Common myeloid progenitor, CD34-positive (primary cell): ENCODE data around the gene MSI2.

ENCODE experiments used
- CTCF ChIA-PET: fragments of 350-600 bp; sonication (Branson Sonifier 250); formaldehyde crosslinking; loops from one replicate; lab custom pipeline; 2021; ENCODE audit warnings: antibody characterized with exemption; lab: Charles Lee
- POLR2A ChIA-PET: fragments of 350-600 bp; sonication (Branson Sonifier 250); formaldehyde crosslinking; loops from one replicate; lab custom pipeline; 2021; ENCODE audit warnings: antibody characterized with exemption; lab: Charles Lee
- DNase-seq, 3 donors: peaks; one replicate each; pipeline versions ENCODE4 v3.0.0 to v3.0.0-alpha.2; 2013
- H3K27ac ChIP-seq, 2 experiments: 1 replicate in 1 of 2; 2 replicates in 1 of 2; pipeline ENCODE4 v1.7.0; 2013; ENCODE audit warnings: inconsistent platforms in 2 of 2, low read length in 2 of 2, mild to moderate bottlenecking in 2 of 2, low read depth in 1 of 2, moderate library complexity in 1 of 2; ENCODE audit not compliant: severe bottlenecking in 2 of 2, insufficient read depth in 1 of 2, poor library complexity in 1 of 2
- H3K27me3 ChIP-seq, 5 experiments: replicated peaks in 2 of 5; 1 replicate in 3 of 5; 2 replicates in 2 of 5; pipeline versions ENCODE4 v1.6.1 to v1.7.0; 2013; ENCODE audit warnings: low read length in 4 of 5, mild to moderate bottlenecking in 2 of 5, moderate library complexity in 2 of 5, inconsistent platforms in 1 of 5; ENCODE audit not compliant: insufficient read depth in 5 of 5, control insufficient read depth in 4 of 5
- H3K36me3 ChIP-seq, 4 experiments: 1 replicate in 2 of 4; 2 replicates in 2 of 4; pipeline versions ENCODE4 v1.6.1 to v1.7.0; 2013; ENCODE audit warnings: low read length in 3 of 4, control low read depth in 1 of 4, mild to moderate bottlenecking in 1 of 4; ENCODE audit not compliant: control insufficient read depth in 4 of 4, insufficient read depth in 4 of 4
- H3K4me1 ChIP-seq, 4 experiments: 1 replicate in 3 of 4; 2 replicates in 1 of 4; pipeline versions ENCODE4 v1.6.1 to v1.7.1; 2013; ENCODE audit warnings: low read length in 3 of 4, mild to moderate bottlenecking in 3 of 4, control low read depth in 1 of 4, inconsistent platforms in 1 of 4, moderate library complexity in 1 of 4; ENCODE audit not compliant: control insufficient read depth in 4 of 4, insufficient read depth in 4 of 4; ENCODE audit errors: control extremely low read depth in 1 of 4
- H3K4me3 ChIP-seq, 7 experiments: 1 replicate in 4 of 7; 2 replicates in 3 of 7; pipeline versions ENCODE4 v1.5.1 to v1.7.0; 2013; ENCODE audit warnings: mild to moderate bottlenecking in 7 of 7, low read length in 6 of 7, moderate library complexity in 6 of 7, inconsistent platforms in 2 of 7, low read depth in 2 of 7, control low read depth in 1 of 7; ENCODE audit not compliant: insufficient read depth in 4 of 7, control insufficient read depth in 1 of 7; ENCODE audit errors: extremely low read depth in 1 of 7
- H3K9me3 ChIP-seq, 5 experiments: 1 replicate in 4 of 5; 2 replicates in 1 of 5; pipeline versions ENCODE4 v1.6.1 to v1.7.1; 2013; ENCODE audit warnings: low read length in 4 of 5, mild to moderate bottlenecking in 2 of 5, inconsistent platforms in 1 of 5, low read depth in 1 of 5, moderate library complexity in 1 of 5; ENCODE audit not compliant: control insufficient read depth in 4 of 5, insufficient read depth in 2 of 5; ENCODE audit errors: control extremely low read depth in 1 of 5
- WGBS: methylation state at CpG from one replicate; pipeline ENCODE4 v1.1.5; 2013; ENCODE audit not compliant: insufficient coverage; 5-methylcytosine and 5-hydroxymethylcytosine counted together

The MSI2 gene

DNA sequence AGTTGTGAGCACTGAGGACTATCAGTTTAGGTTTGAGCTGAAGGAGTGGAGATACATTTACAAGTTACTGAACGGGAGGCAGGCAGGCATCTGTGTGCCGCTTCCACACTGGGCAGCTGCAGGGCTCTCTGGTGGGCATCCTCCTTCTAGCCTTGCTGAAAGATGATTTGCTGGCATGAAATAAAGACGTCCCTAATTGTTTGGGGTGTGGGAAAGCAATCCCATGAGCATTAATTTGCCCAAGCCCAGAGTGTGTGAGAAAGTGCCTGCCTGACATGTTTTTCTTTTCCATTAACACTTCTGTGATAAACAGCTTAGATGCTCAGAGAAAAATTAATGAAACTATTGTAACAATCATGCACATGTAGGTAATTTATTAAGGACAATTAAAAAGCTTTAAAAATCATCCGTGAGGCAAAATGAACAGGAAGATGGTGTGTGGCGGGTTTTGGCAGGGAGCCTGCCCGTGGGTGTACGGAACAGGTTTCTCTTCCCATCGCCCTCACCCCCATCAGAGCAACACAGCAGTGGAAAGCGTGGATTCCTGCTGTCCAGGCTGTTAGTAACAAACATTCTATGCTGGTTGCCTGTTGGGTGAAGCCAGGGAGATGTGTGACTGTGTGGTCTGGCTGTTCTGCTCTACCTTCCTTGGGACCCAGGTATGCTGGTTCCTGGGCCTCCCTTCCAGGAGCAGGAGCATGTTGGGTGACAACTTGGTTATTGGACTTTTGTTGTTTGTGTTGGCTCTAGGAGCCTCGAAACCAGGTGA, 191.9 kb downstream of the MSI2 start:
- H3K27ac ChIP-seq, result peak overlapping the region in 1 of 2 experiments; percentile 93
- no peaks in the 10 kb centered on the region for H3K9me3 ChIP-seq
- peak overlapping the region in 2 of 7 experiments; percentile 1 to 3 for H3K4me3 ChIP-seq
- POLR2A ChIA-PET, result no interaction called here
- H3K4me1 ChIP-seq, result peaks cover 28 to 98% (median 94%) of the 10 kb centered on the region in 4 experiments
- CTCF ChIA-PET, result interaction anchor here (1.2 to 2.1 kb wide), 2 partner anchors 24 to 49 kb away, joined by 3 to 4 read pairs; no protein-coding TSS in a partner anchor
- WGBS, result 76% methylated on average over 4 of the region's 10 CpGs
- no peaks in the 10 kb centered on the region for H3K27me3 ChIP-seq
- peak in 2 of 3 donors; percentile 53 to 64 for DNase-seq
- peaks cover 0 to 61% (median 14%) of the 10 kb centered on the region in 4 experiments for H3K36me3 ChIP-seq

DNA sequence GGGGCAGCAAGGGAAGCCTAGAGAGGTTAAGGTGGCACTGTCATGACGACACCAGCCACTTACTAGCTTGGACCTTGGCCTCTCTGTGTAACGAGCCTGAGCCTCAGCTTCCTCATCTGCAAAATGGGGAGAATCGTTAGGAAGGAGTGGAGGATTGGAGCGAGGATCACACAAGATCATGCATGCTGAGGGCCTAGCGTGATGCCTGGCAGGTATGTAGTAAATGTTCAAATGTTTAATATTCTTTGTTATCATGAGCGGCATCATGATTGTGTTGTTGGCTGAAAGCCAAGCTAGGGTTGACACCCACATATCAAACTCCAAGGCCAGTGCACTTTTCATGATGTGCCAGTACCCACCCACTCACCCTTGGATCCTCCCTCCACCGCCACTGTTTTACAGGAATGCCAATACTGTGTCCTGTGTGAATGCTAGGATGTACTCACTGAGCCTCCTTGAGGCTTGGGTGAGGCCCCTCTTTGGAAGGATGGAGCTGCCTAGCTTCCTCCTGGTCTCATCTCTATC, 192.5 kb downstream of the MSI2 start:
- Histone ChIP-seq H3K27me3 (no peaks in the 10 kb centered on the region), H3K36me3 (peaks cover 0 to 61% (median 13%) of the 10 kb centered on the region in 4 experiments), H3K4me3 (peak overlapping the region in 2 of 7 experiments; percentile 1 to 31), H3K9me3 (no peaks in the 10 kb centered on the region), H3K27ac (peak overlapping the region in 1 of 2 experiments; percentile 93), H3K4me1 (peaks cover 29 to 98% (median 94%) of the 10 kb centered on the region in 4 experiments)
- ChIA-PET POLR2A (no interaction called here), CTCF (interaction anchor here (0.6 to 2.1 kb wide), 4 partner anchors 9 to 893 kb away, joined by 3 to 4 read pairs (median 3); no protein-coding TSS in a partner anchor)
- 93% methylated on average over 3 of the region's 7 CpGs for WGBS
- no peak for DNase-seq

DNA sequence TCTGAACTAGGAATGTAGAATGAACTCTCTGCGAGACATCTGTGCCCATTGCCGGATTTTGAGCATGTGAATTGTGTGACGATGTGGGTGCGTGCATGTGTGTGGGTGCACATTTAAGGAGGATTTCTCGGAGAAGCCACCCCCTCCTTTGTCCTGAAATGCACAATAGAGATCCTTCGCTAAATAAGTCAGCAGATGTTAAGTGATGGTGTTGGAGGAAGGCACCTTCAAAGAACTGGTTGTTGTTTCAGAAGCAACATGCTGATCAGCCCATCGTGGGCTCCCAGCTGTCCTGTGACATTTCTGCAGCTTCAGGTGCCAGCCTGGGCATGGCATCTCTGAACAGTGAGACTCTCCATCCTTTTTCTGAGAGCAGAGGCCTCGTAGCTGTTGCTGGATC, 194.9 kb downstream of the MSI2 start:
- Histone ChIP-seq H3K27ac (no peak overlapping the region), H3K9me3 (no peaks in the 10 kb centered on the region), H3K4me3 (no peak overlapping the region), H3K27me3 (no peaks in the 10 kb centered on the region), H3K4me1 (peaks cover 22 to 97% (median 93%) of the 10 kb centered on the region in 4 experiments), H3K36me3 (peaks cover 0 to 59% (median 13%) of the 10 kb centered on the region in 4 experiments)
- ChIA-PET POLR2A (no interaction called here), CTCF (interaction anchor here (0.8 to 1.4 kb wide), 3 partner anchors 7 to 10 kb away, joined by 3 to 4 read pairs (median 3); no protein-coding TSS in a partner anchor)
- 92% methylated on average over 8 of the region's 8 CpGs for WGBS
- no peak for DNase-seq

DNA sequence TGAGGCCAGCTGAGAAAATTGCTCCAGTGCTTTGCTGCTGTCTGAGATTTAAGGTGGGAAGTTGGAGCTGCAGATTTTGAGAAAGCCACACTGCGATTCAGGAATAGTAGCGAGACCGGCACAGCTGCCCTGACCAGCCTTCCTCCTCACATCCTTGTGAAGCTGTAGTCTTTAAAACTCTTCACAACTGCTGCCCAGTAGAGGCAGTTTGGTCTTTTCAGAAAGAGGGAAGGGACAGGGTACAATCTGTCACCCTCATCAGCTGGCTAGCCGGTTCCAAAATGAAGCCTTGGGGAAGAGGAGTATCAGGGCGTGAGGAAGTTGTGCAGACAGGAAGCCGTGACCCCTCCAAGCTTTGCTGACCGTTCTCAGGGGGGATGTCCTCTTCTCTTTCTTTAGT, 195.3 kb downstream of the MSI2 start:
- ChIA-PET CTCF (interaction anchor here (0.8 to 1.4 kb wide), 4 partner anchors 8 to 19 kb away, joined by 3 to 4 read pairs (median 3); no protein-coding TSS in a partner anchor), POLR2A (no interaction called here)
- Histone ChIP-seq H3K27ac (peak overlapping the region in 1 of 2 experiments; percentile 37), H3K36me3 (peaks cover 0 to 58% (median 14%) of the 10 kb centered on the region in 4 experiments), H3K4me1 (peaks cover 24 to 97% (median 93%) of the 10 kb centered on the region in 4 experiments), H3K27me3 (no peaks in the 10 kb centered on the region), H3K9me3 (no peaks in the 10 kb centered on the region), H3K4me3 (no peak overlapping the region)
- DNase-seq, result no peak
- WGBS, result 27% methylated on average over 4 of the region's 7 CpGs

DNA sequence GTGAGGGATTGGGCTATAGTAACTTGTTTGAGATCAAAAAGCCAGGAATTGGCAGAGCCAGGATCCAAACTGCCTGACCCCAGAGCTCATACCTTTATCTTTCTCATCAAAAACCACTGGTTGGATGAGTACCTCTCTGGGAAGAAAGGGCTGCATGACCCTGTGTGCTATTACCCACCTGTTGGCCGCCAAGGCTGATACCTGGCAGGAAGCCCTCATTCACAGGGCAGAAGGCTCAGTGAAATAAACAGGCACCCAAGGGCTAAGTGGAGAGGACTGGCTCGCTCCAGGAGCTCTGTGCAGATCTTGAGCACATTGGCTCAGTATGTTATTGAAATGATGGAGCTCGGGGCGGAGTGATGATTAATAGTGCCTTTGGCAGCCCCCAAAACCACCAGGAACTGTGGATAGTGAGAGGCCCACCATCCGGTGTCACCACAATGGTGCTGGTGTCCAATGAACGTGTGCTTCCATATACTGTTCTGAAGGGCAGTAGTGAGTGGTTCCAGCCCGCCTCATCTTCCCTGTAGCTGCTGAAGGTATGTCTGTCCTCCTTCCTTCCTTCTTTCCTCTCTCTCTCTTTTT, 197.6 kb downstream of the MSI2 start:
- peak in 2 of 3 donors; percentile 69 to 72 for DNase-seq
- peaks cover 24 to 95% (median 88%) of the 10 kb centered on the region in 4 experiments for H3K4me1 ChIP-seq
- H3K27ac ChIP-seq, result peak overlapping the region in 1 of 2 experiments; percentile 14
- 46% methylated on average over 7 of the region's 7 CpGs for WGBS
- no peaks in the 10 kb centered on the region for H3K27me3 ChIP-seq
- peak overlapping the region in 3 of 7 experiments; percentile 1 to 3 (median 2) for H3K4me3 ChIP-seq
- ChIA-PET POLR2A (interaction anchor here (2.1 to 3.2 kb wide), 2 partner anchors 8 to 11 kb away, joined by 13 to 14 read pairs; no protein-coding TSS in a partner anchor), CTCF (interaction anchor here (0.9 to 3.1 kb wide), 5 partner anchors 10 to 71 kb away, joined by 3 to 20 read pairs (median 8); no protein-coding TSS in a partner anchor)
- H3K9me3 ChIP-seq, result no peaks in the 10 kb centered on the region
- H3K36me3 ChIP-seq, result peaks cover 0 to 47% (median 14%) of the 10 kb centered on the region in 4 experiments

DNA sequence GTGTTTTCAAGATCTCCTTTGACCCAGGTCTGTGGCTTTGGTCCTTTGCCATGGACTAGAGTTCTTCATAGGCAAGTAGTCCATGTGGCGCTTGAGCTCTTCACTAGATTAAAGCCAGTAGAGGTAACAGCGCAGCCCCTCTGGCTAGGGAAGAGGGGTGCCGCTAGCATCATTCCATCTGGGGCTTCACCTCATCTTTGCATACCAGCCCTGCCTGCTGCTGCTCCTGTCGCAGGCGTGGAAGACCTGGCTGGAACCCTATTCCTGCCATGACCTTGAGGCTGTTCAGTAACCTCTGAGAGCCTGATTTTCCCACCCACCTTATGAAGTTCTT, 198.4 kb downstream of the MSI2 start:
- peaks cover 22 to 94% (median 85%) of the 10 kb centered on the region in 4 experiments for H3K4me1 ChIP-seq
- H3K27ac ChIP-seq, result peak overlapping the region in 1 of 2 experiments; percentile 85
- WGBS, result 80% methylated on average over 5 of the region's 5 CpGs

More for the DNA sequence above, 198.4 kb downstream of the MSI2 start:
- Histone ChIP-seq H3K27me3 (no peaks in the 10 kb centered on the region), H3K4me3 (no peak overlapping the region), H3K9me3 (no peaks in the 10 kb centered on the region), H3K36me3 (peaks cover 0 to 51% (median 13%) of the 10 kb centered on the region in 4 experiments)
- CTCF ChIA-PET, result interaction anchor here (0.7 to 3.1 kb wide), 11 partner anchors 10 to 72 kb away, joined by 3 to 20 read pairs (median 3); no protein-coding TSS in a partner anchor
- POLR2A ChIA-PET, result interaction anchor here (1.2 to 3.2 kb wide), 4 partner anchors 9 to 17 kb away, joined by 4 to 14 read pairs (median 12); no protein-coding TSS in a partner anchor
- DNase-seq, result no peak
